ENCODE measurements around the gene HOXB2. TPM values are rescaled to one million over a fixed set of nuclear protein-coding genes. Genes with fewer than 3 reads are reported as not detected.
A peak's percentile ranks its signal among the peaks of the same experiment; 100 is the strongest.

HOXB2 gene
- total RNA-seq, result 10 to 100 TPM; 36.3 to 86.4 (median 63.4) TPM

- DNase-seq (ENCODE audit: extremely low spot score), result no peak
- H3K27ac ChIP-seq (replicated peaks in 1 of 4), result peak within 1 kb of the TSS; percentile 91 to 97 (median 96)
- 14% methylated on average over 12 of the region's 12 CpGs for WGBS
- intact Hi-C loops (cut with DNase I), result no loop called here
- no peaks in the 10 kb centered on the region for H3K27me3 ChIP-seq
- H3K4me1 ChIP-seq, result peaks cover 42 to 68% (median 66%) of the 10 kb centered on the region in 4 donors
- peaks cover 0 to 4% (median 3%) of the 10 kb centered on the region in 4 donors for H3K36me3 ChIP-seq
- H3K4me3 ChIP-seq, result peak within 1 kb of the TSS; percentile 79 to 89 (median 80)
- no peaks in the 10 kb centered on the region for H3K9me3 ChIP-seq
- no peak for TF ChIP-seq EP300 (IDR thresholded peaks at IDR 0.05)
- TF ChIP-seq POLR2AphosphoS5 (IDR thresholded peaks at IDR 0.05), result no peak
These were observed at the start of gene HOXB2 for GRCh38 chr17:48545022-48545375. HOXB2 (minus strand) TSS chr17:48545109; CDS start chr17:48544911, 198 bp downstream.

- WGBS, result 19% methylated on average over 36 of the region's 37 CpGs
- Histone ChIP-seq H3K9me3 (no peaks in the 10 kb centered on the region), H3K36me3 (no peaks in the 10 kb centered on the region), H3K4me3 (peak overlapping the region; percentile 54 to 64 (median 60)), H3K4me1 (peaks cover 33 to 61% (median 56%) of the 10 kb centered on the region in 4 donors), H3K27ac (replicated peaks in 1 of 4) (peak overlapping the region; percentile 42 to 72 (median 60)), H3K27me3 (peaks cover 6 to 73% (median 31%) of the 10 kb centered on the region in 4 donors)
- intact Hi-C loops (cut with DNase I), result loop anchor here (1.0 to 5.0 kb wide), 3 partner anchors 101 to 257 kb away; no protein-coding TSS in a partner anchor
- DNase-seq (ENCODE audit: extremely low spot score), result no peak
- TF ChIP-seq POLR2AphosphoS5 (IDR thresholded peaks at IDR 0.05) (peak in 1 of 2 donors; percentile 65), POLR2A (IDR thresholded peaks at IDR 0.05; ENCODE audit: low read depth) (no peak), CTCF (IDR thresholded peaks at IDR 0.05) (peak in 2 of 3 experiments; percentile 97 to 99), EP300 (IDR thresholded peaks at IDR 0.05) (no peak)
These were observed 49.1 kb upstream of the HOXB2 start for GRCh38 chr17:48593840-48594537.

- Histone ChIP-seq H3K4me1 (peaks cover 31 to 59% (median 52%) of the 10 kb centered on the region in 4 donors), H3K27me3 (peaks cover 6 to 66% (median 24%) of the 10 kb centered on the region in 4 donors), H3K4me3 (peak within 1 kb of the TSS; percentile 54 to 64 (median 60)), H3K36me3 (no peaks in the 10 kb centered on the region), H3K9me3 (no peaks in the 10 kb centered on the region), H3K27ac (replicated peaks in 1 of 4) (peak within 1 kb of the TSS; percentile 42 to 72 (median 60))
- no peak for TF ChIP-seq EP300 (IDR thresholded peaks at IDR 0.05)
- no peak for TF ChIP-seq POLR2AphosphoS5 (IDR thresholded peaks at IDR 0.05)
- no peak for TF ChIP-seq POLR2A (IDR thresholded peaks at IDR 0.05; ENCODE audit: low read depth)
- no peak for TF ChIP-seq CTCF (IDR thresholded peaks at IDR 0.05)
- no peak for DNase-seq (ENCODE audit: extremely low spot score)
- 3% methylated on average over 21 of the region's 50 CpGs for WGBS
- intact Hi-C loops (cut with DNase I), result loop anchor here (5.0 kb wide), 1 partner anchor 256 kb away; no protein-coding TSS in a partner anchor
These were observed 48.4 kb upstream of the HOXB2 start, which contains the start of gene HOXB5 for GRCh38 chr17:48593126-48593829. HOXB5 (minus strand) TSS chr17:48593779; CDS start chr17:48593682, 97 bp downstream.

GRCh38 chr17:48592577-48592976 is 47.7 kb upstream of the HOXB2 start:
- DNase-seq (ENCODE audit: extremely low spot score), result no peak

More at GRCh38 chr17:48592577-48592976, 47.7 kb upstream of the HOXB2 start:
- Histone ChIP-seq H3K27ac (replicated peaks in 1 of 4) (peak overlapping the region; percentile 42 to 72 (median 60)), H3K4me3 (peak overlapping the region; percentile 54 to 64 (median 60)), H3K9me3 (no peaks in the 10 kb centered on the region), H3K36me3 (no peaks in the 10 kb centered on the region), H3K4me1 (peaks cover 24 to 54% (median 46%) of the 10 kb centered on the region in 4 donors), H3K27me3 (peaks cover 6 to 59% (median 23%) of the 10 kb centered on the region in 4 donors)
- intact Hi-C loops (cut with DNase I), result loop anchor here (5.0 kb wide), 1 partner anchor 255 kb away; no protein-coding TSS in a partner anchor
- 26% methylated on average over 14 of the region's 14 CpGs for WGBS
- TF ChIP-seq EP300 (IDR thresholded peaks at IDR 0.05), result no peak
- TF ChIP-seq POLR2AphosphoS5 (IDR thresholded peaks at IDR 0.05), result no peak
- no peak for TF ChIP-seq CTCF (IDR thresholded peaks at IDR 0.05)
- no peak for TF ChIP-seq POLR2A (IDR thresholded peaks at IDR 0.05; ENCODE audit: low read depth)
